CD14-positive monocyte (primary cell): ENCODE measurements around the gene RDH8. TPM values are rescaled to one million over a fixed set of nuclear protein-coding genes. Genes with fewer than 3 reads are reported as not detected.
A peak's percentile ranks its signal among the peaks of the same experiment; 100 is the strongest.

Experiments
- DNase-seq, 3 donors: peaks; one replicate each; pipeline ENCODE4 v3.0.0-alpha.2; 2011 to 2022
- H2AFZ ChIP-seq: 2 replicates; pipeline ENCODE4 v1.6.0; 2012; ENCODE audit warnings: mild to moderate bottlenecking, low read depth, low read length, inconsistent platforms; ENCODE audit not compliant: insufficient read depth, poor library complexity, severe bottlenecking
- H3K27ac ChIP-seq, 2 donors: 1 replicate in 1 of 2; 2 replicates in 1 of 2; pipeline ENCODE4 v1.5.1; 2012 to 2013; ENCODE audit warnings: low read length in 2 of 2, control low read depth in 1 of 2, inconsistent platforms in 1 of 2, low read depth in 1 of 2, mild to moderate bottlenecking in 1 of 2
- H3K27me3 ChIP-seq, 2 donors: one replicate each; pipeline versions ENCODE4 v1.6.0 to v1.6.1; 2011 to 2013; ENCODE audit warnings: low read length in 2 of 2; ENCODE audit not compliant: control insufficient read depth in 2 of 2, insufficient read depth in 2 of 2
- H3K36me3 ChIP-seq, 2 donors: replicated peaks in 1 of 2; 1 replicate in 1 of 2; 2 replicates in 1 of 2; pipeline versions ENCODE4 v1.5.1 to v1.6.1; 2012 to 2013; ENCODE audit warnings: low read length in 2 of 2, control low read depth in 1 of 2, inconsistent platforms in 1 of 2, mild to moderate bottlenecking in 1 of 2; ENCODE audit not compliant: insufficient read depth in 2 of 2, control insufficient read depth in 1 of 2
- H3K4me1 ChIP-seq, 2 donors: 1 replicate in 1 of 2; 2 replicates in 1 of 2; pipeline versions ENCODE4 v1.5.1 to v1.6.1; 2012 to 2013; ENCODE audit warnings: low read length in 2 of 2, control low read depth in 1 of 2, inconsistent platforms in 1 of 2, mild to moderate bottlenecking in 1 of 2, moderate library complexity in 1 of 2; ENCODE audit not compliant: insufficient read depth in 2 of 2, control insufficient read depth in 1 of 2
- H3K4me2 ChIP-seq: replicated peaks from 2 replicates; pipeline ENCODE3; 2012; ENCODE audit warnings: low read length, moderate library complexity, mild to moderate bottlenecking; ENCODE audit not compliant: poor library complexity, severe bottlenecking; ENCODE audit errors: extremely low read depth
- H3K4me3 ChIP-seq, 3 experiments: fragments of 200-600 bp in 1 of 3; sonication (generic) in 1 of 3; replicated peaks in 1 of 3; 1 replicate in 2 of 3; 2 replicates in 1 of 3; pipeline ENCODE4 v1.5.1; 2011 to 2013; ENCODE audit warnings: low read length in 3 of 3, mild to moderate bottlenecking in 3 of 3, control low read depth in 2 of 3, low read depth in 2 of 3, inconsistent platforms in 1 of 3, moderate library complexity in 1 of 3
- H3K79me2 ChIP-seq: 2 replicates; pipeline ENCODE4 v1.6.0; 2012; ENCODE audit warnings: mild to moderate bottlenecking, control low read depth, inconsistent platforms, low read length, moderate library complexity; ENCODE audit not compliant: insufficient read depth
- H3K9ac ChIP-seq: 2 replicates; pipeline ENCODE4 v1.6.0; 2017; ENCODE audit warnings: low read length, mild to moderate bottlenecking; ENCODE audit not compliant: insufficient read depth, poor library complexity, severe bottlenecking
- H3K9me3 ChIP-seq, 2 donors: replicated peaks in 1 of 2; 1 replicate in 1 of 2; 2 replicates in 1 of 2; pipeline versions ENCODE4 v1.5.1 to v1.6.1; 2012 to 2013; ENCODE audit warnings: low read length in 2 of 2, control low read depth in 1 of 2; ENCODE audit not compliant: control insufficient read depth in 1 of 2, insufficient read depth in 1 of 2
- H4K20me1 ChIP-seq: 2 replicates; pipeline ENCODE4 v1.6.0; 2012; ENCODE audit warnings: mild to moderate bottlenecking, low read length, control low read depth, moderate library complexity; ENCODE audit not compliant: insufficient read depth
- H3K27ac Mint-ChIP-seq, 7 donors: one replicate each; pipeline ENCODE4 v1.8.0; 2020; ENCODE audit warnings: mild to moderate bottlenecking in 7 of 7, mixed read lengths in 7 of 7, moderate library complexity in 6 of 7, inconsistent platforms in 2 of 7
- H3K27me3 Mint-ChIP-seq, 3 donors: one replicate each; pipeline ENCODE4 v1.8.0; 2021 to 2022; ENCODE audit warnings: low read depth in 3 of 3, mild to moderate bottlenecking in 3 of 3, mixed read lengths in 3 of 3, moderate library complexity in 3 of 3, inconsistent platforms in 1 of 3
- H3K36me3 Mint-ChIP-seq, 2 donors: one replicate each; pipeline ENCODE4 v1.8.0; 2020; ENCODE audit warnings: mixed read lengths in 2 of 2, inconsistent platforms in 1 of 2, mild to moderate bottlenecking in 1 of 2
- H3K4me1 Mint-ChIP-seq: one replicate; pipeline ENCODE4 v1.8.0; 2020; ENCODE audit warnings: mild to moderate bottlenecking, mixed read lengths
- H3K4me3 Mint-ChIP-seq, 2 donors: one replicate each; pipeline ENCODE4 v1.8.0; 2020; ENCODE audit warnings: mild to moderate bottlenecking in 2 of 2, mixed read lengths in 2 of 2, moderate library complexity in 1 of 2
- H3K9me3 Mint-ChIP-seq, 7 donors: one replicate each; pipeline ENCODE4 v1.8.0; 2020 to 2022; ENCODE audit warnings: mixed read lengths in 7 of 7, mild to moderate bottlenecking in 6 of 7, moderate library complexity in 6 of 7, inconsistent platforms in 2 of 7
- CTCF ChIP-seq: fragments of 200-600 bp; IDR thresholded peaks from one replicate; pipeline ENCODE4 v1.8.0; 2022; ENCODE audit warnings: antibody characterized with exemption, mild to moderate bottlenecking
- WGBS: methylation state at CpG from one replicate; pipeline ENCODE4 v1.1.5; 2013; ENCODE audit warnings: missing lambda C conversion rate; ENCODE audit not compliant: insufficient coverage; 5-methylcytosine and 5-hydroxymethylcytosine counted together
- intact Hi-C, 2 donors: fragments of 100-400 bp; cut with micrococcal nuclease; formaldehyde crosslinking; loops; one replicate each; pipeline versions ENCODE4 v1.15.0 to v1.15.1; 2023
- polyA plus RNA-seq, 3 donors: library from polyadenylated mRNA; depleted of rRNA in 1 of 3; unstranded in 2 of 3; stranded (reverse) in 1 of 3; fragments of 300-500 nt in 2 of 3; fragments of >200 nt in 1 of 3; fragmentation: Illumina TruSeq in 2 of 3; gene quantifications; 1 replicate in 2 of 3; 2 replicates in 1 of 3; pipeline ENCODE4 v1.2.3, GENCODE V29; 2012 to 2021

RDH8 gene
- polyA plus RNA-seq, 3 donors: not detected

- Mint-ChIP-seq H3K27me3 (peaks cover 10 to 17% (median 16%) of the 10 kb centered on the region in 3 donors), H3K36me3 (no peaks in the 10 kb centered on the region), H3K27ac (no peak overlapping the region), H3K4me3 (no peak overlapping the region), H3K9me3 (peaks cover 0 to 5% (median 0%) of the 10 kb centered on the region in 7 donors), H3K4me1 (no peaks in the 10 kb centered on the region)
- Histone ChIP-seq H3K4me3 (no peak overlapping the region), H3K79me2 (no peaks in the 10 kb centered on the region), H3K9ac (no peak overlapping the region), H3K9me3 (no peaks in the 10 kb centered on the region), H3K27ac (no peak overlapping the region), H3K4me2 (no peak overlapping the region), H4K20me1 (no peaks in the 10 kb centered on the region), H3K27me3 (no peaks in the 10 kb centered on the region), H3K4me1 (no peaks in the 10 kb centered on the region), H2AFZ (no peak overlapping the region), H3K36me3 (no peaks in the 10 kb centered on the region)
- DNase-seq: peak; percentile 19 to 53 (median 28)
- peak; percentile 76 for TF ChIP-seq CTCF
- WGBS: 13% methylated on average over 14 of the region's 16 CpGs
- intact Hi-C loops: no loop called here
Measured at GRCh38 chr19:10000171-10000826, 13.0 kb upstream of the RDH8 start.

- no peak overlapping the region for H3K9ac ChIP-seq
- 81% methylated on average over 4 of the region's 6 CpGs for WGBS
- intact Hi-C loops: no loop called here
- no peak overlapping the region for H3K4me2 ChIP-seq
- H3K27ac ChIP-seq: no peak overlapping the region
- H3K27me3 ChIP-seq: no peaks in the 10 kb centered on the region
- H2AFZ ChIP-seq: no peak overlapping the region
- Mint-ChIP-seq H3K4me1 (no peaks in the 10 kb centered on the region), H3K27ac (no peak overlapping the region), H3K4me3 (no peak overlapping the region), H3K27me3 (peaks cover 8 to 18% (median 17%) of the 10 kb centered on the region in 3 donors), H3K9me3 (peaks cover 0 to 5% (median 0%) of the 10 kb centered on the region in 7 donors), H3K36me3 (no peaks in the 10 kb centered on the region)
- no peaks in the 10 kb centered on the region for H3K79me2 ChIP-seq
- no peak for TF ChIP-seq CTCF
- no peak for DNase-seq
- H4K20me1 ChIP-seq: no peaks in the 10 kb centered on the region
- no peaks in the 10 kb centered on the region for H3K36me3 ChIP-seq
- no peak overlapping the region for H3K4me3 ChIP-seq
- H3K9me3 ChIP-seq: no peaks in the 10 kb centered on the region
- H3K4me1 ChIP-seq: no peaks in the 10 kb centered on the region
Measured at GRCh38 chr19:10001899-10002298, 11.4 kb upstream of the RDH8 start.
